Measurements from ENCODE around the gene OSBPL5.
"Not testable (repeated sequence)": the region's sequence is repeated elsewhere in the genome, so short reads cannot be mapped to it uniquely, and the experiment has no call there.

Gene OSBPL5

DNA sequence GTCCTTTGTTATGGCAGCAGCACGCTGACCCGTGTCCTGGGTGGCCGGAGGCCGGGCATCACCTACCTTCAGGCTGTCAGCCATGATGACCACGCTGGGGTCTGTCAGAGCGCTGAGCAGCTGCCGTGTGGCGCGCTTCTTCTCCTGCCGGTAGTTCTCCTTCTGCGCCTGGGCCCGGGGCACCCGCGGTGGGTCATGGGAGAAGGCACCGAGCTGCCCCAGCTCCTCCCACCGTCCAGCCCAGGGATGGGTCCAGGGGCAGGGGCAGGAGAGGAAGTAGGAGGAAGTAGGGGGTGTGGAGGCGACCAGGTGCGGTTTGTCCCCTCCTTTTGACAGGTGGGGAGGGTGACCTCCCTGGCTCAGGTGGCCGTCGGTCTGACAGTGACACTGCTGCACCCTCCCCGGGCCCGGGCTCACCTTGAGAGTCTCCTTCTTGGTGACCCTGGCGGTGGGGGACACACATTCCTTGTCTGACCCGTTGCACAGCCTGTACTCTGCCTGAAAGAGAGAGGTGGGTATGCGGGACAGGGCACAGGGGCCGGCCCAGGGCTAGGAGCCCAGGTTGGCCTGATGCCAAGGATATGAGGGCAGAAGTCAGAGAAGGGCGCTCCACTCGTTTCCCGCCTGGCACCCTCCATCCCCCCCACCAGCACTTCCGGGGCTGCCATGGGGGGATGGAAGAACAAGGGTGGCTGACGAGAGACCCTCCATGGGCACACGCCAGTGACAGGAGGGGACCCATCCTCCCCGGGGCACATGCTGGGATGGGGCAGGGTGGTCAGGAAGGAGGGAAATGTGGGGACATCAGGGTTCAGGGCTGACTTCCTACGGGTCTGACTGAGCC, 43.0 kb downstream of the OSBPL5 start:
- no peak for DNase-seq (ENCODE audit: low read depth in 2 of 2)

DNA sequence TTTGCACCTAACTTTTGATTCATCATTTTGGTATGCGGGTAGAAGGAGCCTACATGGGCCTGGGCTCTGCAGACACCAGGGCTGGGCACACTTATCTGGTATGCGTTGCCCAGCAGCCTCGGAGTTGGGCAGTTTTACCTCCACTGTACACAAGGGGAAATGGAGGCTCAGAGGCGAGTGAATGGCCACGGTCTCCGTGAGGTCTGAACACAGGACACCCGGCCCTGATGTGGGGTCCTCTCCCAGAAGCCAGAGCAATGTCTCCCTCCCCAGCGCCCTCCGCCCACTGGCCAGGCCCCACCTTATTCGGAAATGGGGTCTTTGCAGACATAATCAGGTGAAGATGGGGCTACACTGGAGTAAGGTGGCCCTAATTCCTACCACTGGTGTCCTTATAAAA, 43.7 kb downstream of the OSBPL5 start:
- DNase-seq (ENCODE audit: low read depth in 2 of 2), result no peak

DNA sequence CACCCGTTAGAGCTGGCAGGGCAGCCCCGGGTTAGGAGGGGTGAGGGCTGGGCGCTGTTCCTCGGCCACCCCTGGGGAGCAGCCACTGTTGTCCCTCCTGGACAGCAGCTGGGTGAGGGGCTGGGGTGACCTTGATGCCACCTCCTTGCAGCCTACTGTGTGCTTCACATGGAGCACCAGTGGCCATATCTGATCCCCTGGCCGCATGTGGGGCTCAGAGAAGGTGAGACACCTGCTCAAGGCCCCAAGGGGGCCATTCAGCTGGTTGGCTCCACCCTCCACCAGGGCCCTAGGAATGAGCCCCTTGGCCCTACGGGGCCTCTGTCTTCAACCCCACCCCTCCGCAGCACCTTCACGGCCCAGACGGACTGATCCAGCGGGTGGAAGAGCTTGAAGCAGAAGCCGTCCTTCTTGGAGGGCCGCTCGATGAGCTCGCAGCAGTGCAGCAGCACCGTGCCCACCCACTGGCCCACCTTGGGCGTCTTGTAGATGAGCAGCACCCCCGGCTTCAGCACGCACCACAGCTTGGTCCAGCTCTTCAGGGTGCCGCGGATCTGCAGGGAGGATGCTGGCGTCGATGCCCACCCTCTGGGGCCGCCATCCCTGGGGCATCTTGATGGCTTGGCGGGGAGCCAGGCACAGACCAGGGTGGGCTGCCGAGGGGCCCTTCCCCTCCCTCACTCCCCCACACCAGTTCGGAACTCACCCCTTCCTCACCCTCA, 44.9 kb downstream of the OSBPL5 start:
- DNase-seq (ENCODE audit: low read depth in 2 of 2), result no peak

DNA sequence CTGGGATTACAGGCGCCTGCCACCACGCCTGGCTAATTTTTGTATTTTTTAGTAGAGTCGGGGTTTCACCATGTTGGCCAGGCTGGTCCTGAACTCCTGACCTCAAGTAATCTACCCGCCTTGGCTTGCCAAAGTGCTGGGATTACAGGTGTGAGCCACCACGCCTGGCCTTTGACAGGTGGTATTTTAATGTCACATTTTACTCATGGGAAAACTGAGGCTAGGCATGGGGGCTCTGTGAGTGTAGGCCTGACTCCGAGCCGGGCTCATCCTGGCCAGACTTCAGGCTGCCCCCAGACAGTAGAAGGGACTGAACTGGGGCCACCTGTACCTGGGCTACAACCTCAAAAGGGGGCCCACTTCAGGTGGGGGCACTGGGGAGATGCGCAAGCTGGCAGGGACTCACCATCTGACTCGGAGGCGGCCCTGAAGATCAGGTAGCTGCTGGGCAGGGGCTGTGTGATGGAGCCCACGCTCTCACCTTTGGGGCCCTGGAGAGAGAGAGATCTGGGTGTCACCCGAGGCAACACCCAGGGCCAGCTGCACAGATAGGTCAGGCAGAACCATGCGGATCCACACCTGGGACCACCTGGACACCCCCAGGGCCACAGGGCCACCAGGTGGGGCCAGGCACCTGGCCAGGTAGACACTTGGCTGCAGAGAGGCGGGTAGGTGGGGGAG, 45.8 kb downstream of the OSBPL5 start:
- no peak for DNase-seq (ENCODE audit: low read depth in 2 of 2)

DNA sequence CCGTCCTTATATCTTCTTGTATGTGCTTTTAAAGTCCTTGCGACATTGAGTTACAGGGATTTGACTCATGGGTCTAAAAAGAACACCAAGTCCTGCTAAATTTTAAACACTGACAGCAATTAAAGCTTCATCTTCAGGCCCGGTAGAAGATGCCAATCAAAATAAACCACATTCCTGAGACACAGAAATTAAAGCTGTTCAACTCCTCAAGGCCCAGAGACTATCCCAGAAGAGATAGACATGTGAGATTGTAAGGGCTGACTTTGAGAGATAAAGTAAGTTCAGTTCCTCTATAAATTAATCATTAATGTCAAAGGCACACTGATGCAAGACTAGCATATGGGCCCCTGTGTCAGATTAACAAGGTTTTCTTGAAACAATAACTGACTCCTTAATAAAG, 49.8 kb downstream of the OSBPL5 start:
- DNase-seq (ENCODE audit: low read depth in 2 of 2), result no peak

DNA sequence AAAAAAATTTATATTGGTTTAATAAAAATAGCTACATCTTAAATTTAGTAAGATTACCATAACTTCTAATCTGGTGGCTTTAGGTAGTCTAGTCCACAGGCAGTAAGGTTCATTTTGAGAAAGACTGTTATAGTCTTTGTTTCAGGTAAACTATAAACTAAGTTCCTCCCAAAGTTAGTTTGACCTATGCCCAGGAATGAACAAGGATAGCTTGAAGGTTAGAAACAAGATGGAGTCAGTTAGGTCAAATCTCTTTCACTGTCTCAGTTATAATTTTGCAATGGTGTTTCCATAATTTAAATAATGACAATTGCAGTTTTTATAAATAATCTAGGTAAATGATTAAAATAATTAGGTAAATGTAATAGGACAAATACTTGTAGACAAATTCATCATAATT, 51.4 kb downstream of the OSBPL5 start:
- DNase-seq (ENCODE audit: low read depth in 2 of 2), result not testable (repeated sequence)

DNA sequence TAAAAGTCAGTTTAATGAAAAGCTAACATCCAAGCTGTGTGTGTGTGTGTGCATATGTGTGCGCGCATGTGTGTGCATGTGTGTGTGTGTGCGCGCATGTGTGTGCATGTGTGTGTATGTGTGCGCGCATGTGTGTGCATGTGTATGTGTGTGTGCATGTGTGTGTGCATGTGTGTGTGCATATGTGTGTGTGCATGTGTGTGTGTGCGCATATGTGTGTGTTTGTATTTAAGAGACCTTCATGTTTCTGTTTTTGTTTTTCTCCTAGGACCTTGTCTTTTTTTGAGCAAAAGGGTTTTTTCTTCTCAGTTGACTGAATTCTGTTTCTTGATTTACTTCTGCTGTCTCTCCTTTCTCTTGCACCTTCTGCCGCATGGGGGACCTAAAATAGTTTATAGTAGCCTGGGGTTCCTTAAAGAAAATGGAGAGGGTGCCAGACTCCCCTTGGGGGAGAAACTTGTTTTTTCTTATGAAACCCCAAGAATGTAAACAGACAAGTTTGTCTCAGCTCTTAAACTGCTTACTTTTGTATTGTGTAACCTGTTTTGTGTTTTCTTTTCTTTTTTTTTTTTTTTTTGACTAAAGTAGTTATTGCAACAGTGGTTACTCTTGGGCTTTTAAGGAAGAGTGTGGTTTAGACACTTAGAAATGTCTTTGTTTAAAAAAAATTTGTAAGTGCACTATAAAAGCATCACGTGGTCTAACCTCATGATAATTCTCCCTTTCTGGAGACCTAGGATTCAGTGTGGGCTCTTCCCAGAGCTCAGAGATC, 53.0 kb downstream of the OSBPL5 start:
- no peak for DNase-seq (ENCODE audit: low read depth in 2 of 2)

DNA sequence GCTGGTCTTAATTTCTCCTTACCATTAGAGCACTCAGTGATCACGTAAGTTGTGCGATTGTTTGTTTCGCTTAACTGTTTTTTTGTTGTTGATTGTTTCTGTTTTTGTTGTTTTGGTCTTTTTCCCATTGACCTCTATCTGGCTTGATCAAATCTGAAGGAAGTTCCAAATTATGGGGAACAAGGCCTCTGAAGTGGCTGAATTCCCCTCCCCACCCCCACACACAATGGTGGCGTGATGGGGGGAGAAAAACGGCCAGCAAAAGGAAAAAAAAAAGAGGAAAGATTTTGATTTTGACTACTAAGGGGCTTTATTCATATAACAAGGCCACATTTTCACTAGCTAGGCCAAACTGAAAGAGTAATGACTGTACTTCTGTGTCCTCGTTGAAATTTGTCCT, 53.6 kb downstream of the OSBPL5 start:
- no peak for DNase-seq (ENCODE audit: low read depth in 2 of 2)

DNA sequence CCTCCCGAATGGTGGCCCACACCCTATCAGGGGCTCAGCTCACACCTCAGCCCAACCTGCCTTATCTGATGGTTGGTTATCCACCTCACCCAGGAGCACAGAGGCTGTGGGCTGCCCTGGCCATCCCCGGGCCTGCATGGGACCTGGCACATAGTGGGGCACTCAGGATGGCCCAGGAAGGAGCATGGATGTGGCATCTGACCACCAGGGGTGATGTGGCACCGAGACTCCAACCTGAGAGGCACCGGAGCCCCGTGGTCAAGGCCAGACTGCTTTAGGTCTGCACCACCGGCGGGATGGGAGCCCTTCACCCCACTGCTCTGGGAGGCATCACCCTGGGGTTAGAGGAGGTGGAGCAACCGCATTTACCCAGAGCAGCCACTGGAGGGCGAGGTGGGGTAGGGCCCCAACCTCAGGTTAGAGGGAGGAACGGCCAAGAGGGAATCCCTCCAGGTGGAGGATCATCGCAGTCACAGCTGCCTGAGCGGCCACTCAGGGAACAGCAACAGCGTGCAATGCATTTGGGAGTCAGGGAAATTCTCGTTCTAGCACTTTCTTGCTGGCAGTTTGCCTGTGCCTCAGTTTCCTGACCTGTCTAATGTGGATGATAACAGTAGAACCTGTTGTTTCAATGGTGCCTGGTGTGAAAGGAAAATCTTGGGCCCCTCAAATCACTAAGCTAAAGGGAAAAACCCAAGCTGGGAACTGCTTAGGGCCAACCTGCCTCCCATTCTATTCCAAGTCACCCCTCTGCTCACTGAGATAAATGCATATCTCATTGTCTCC, 55.0 kb downstream of the OSBPL5 start:
- DNase-seq (ENCODE audit: low read depth in 2 of 2), result no peak

DNA sequence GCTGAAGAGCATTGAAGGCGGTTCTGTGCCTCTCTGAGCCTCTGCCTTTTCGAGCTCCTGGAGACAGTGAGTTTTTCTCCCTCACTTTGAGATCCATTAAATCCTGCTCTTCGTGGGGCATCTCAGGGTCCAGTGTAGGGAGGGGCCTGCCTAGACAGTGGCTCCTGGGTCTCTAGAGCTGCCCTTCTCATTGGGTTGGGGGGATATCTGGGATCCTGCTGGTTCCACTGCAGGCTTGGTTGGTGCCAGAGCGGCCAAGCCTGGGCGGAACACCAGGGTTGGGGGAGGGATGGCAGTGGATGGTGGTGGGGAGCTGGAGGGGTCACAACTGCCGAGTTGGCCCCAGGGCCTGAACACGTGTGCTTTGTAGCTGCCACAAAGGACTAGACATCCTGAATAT, 55.7 kb downstream of the OSBPL5 start:
- no peak for DNase-seq (ENCODE audit: low read depth in 2 of 2)

DNA sequence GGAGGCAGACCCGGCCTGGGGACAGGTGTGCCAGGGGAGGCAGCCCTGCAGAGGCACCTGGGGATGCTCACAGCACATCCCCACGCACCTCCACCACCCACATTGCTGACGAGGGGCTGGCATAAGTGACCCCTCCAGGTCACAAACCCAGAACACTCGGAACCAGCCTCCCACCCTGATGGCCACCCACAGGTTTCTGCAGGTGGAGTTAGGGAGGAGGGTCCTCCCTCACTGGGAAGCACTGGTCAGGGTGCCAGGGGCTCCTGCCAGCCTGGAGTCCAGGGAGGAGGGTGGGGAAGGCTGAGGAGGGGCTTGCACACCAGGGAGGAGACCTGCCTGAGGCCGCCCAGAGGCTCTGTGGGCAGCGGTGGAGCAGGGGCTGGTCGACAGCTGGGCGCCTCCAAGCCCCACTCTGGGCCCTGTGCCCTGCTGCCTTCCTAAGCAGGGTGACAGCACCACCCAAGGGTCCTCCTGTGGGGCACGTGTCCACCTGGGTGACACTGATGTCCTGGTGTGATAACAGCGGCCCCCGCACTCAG, 56.9 kb downstream of the OSBPL5 start:
- DNase-seq (ENCODE audit: low read depth in 2 of 2), result no peak

DNA sequence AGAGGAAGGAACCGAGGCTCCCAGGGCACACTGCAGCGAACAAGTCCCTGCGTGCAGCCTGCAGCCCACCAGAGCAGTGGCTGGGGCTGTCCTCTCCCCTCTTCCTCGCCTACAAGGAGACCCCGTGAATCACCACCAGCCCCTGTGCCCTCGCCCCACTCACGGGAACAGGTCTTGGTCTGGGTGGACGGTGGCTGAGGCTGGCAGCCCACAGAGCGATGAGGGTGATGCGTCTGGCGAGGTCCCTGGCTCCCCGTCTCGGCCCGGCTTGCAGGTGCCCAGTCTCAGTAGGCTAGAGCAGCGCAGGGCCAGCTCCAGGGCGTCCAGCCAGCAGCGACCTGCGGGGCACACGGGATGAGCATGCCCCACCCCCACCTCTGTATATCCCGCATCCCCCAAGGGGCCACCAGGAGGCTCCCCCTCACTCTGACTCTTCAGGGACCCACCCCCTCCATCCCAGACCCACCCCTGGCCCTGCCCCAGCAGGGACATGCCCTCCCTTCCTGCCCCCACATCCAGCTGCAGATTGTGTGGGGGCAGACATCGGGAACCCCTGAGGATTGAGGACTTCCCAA, 57.4 kb downstream of the OSBPL5 start:
- DNase-seq (ENCODE audit: low read depth in 2 of 2), result no peak

DNA sequence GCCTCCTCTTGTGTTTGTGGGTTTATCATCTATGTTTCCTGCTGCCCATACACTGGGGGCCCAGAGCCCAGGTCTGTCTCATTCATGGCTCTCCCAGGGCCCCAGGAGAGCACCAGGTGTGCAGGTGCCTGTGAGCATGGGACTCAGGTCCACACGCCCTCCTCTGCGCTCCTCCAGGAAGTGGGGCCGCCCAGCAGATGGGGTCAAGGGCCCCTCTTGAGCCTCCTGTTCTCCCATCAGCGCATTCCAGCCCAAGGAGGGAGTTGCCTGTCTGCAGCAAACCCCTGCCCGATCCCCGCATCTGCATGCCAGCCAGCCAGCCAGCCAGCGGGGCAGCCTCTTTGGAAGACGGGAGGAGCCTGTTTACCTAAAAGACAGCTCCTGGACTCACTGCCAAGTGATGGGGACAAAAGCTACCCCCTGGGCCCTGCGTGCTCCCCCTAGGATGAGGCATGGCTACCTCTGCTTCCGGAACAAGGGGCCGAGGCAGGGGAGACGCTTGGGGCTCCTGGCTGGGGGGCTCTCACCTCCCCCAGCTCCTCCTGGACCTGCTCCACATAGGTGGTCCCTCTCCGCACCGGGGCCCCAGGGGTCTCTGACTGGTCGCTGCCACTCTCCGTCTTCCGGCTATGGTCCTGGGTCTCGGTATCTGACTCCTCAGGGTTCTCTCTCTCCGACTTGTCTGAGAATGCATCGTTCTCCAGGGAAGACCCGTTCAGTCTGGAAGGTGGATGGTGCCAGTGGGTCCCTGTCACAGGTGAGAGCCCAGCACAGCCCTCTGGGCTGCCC, 58.2 kb downstream of the OSBPL5 start:
- DNase-seq (ENCODE audit: low read depth in 2 of 2), result no peak

DNA sequence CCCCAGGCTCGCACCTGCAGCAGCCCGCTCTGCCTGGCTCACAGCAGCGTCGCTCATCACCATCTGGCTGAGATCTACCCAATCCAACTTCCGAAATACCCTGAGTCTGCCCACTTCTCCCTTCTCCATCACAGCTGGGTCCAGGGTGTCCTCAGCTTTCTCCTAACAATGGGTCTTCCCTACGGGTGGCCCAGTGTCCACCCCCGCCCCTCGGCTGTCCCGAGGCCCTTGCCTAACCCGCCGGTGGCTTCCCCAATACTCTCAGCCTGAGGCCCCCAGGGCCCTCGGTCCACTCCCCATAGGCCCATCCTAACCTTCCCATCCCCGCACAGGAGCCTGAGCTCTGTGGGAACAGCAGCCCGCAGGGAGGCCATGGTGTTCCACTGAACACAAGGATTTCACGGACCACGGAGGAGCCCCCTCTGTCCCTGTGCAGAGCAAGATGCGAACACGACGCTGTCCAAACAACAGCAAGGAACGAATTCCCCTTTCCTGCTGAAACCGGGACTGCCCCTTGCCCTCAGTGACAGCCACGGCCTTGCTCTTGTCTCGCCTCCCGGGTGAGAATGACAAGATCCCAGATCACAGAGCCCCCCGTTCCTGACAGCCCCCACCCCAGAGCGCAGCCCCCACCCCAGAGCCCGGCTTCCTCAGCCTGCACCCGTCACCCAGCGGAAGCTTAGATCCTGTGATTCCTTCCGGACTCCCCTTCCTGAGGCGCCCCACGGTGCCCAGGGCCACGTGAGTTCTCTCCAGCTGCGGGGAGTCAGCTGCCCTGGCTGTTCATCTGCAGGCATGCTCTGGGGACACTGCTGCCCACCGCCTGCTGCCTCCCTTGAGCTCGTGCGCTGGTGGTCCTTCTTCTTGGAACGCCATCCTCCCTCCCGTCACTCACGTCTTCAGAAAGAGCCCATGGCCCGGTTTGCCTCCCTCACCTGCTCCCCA, 59.0 kb downstream of the OSBPL5 start:
- no peak for DNase-seq (ENCODE audit: low read depth in 2 of 2)

DNA sequence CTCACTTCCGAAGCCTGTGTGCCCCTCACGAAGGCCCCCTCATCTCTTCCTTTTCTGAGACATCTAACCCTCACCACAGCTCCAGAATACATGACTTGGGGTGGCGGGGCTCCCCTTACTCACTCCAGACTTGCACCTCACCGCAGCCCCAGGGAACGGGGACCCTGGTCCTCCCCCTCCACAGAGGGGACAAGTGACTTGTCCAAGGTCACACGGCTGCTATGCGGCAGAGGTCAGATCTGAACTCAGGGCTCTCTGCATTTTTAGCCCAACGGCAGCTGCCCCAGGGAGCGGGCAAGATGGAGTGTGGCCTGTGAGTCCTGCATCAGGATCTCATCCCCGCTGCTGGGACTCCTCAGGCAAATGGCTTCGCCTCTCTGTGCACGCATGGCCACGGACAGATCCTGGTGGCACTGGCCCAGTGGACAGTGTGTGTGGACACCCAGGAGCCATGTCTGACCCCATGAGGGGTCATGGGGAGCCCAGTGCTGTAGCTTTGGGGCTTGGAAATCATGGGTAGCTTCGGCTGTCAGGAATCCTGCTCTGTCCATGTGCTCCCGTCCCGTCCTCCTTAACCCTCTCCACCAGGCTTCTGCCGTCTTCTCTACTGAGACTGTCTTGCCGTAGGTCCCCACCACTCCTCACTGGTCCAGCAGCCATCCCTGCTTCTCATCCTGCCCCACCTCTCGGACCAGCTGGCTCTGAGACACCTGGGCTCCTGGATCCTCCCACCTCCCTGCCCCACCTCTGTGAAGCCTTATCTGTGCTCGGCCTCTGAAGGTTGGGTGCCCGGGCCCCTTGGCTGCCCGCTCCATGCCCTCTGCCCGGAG, 59.9 kb downstream of the OSBPL5 start:
- no peak for DNase-seq (ENCODE audit: low read depth in 2 of 2)

DNA sequence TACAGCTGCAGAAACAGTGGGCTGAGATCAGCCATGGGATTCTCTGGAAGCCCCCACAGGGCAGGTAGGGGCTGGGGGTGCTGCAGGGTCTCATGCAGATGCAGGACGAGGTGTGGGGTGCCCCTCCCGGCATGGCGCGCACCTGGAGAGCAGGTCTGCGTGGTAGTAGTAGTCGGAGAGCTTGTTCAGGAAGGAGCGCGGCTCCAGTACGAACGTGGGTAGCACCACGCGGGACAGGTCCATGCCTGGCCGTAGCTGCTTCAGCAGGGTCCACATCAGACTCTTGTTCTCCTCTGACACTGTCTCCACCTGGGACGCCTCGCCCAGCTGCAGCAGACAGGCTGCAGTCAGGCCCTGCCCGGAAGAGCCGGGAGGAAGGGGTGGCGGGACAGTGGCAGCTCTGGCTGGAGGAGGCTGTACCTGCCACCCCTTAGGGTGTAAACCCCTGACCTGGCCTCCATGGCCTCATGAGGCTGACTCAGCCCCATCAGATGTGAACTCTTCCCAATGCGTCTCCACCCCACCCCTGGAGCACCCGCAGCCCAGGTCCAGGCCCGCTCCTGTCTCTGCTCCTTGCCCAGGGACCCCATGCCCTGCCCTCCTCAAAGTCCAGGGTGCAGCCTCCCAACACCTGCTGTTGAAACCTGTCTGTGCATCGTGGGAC, 60.9 kb downstream of the OSBPL5 start:
- DNase-seq (ENCODE audit: low read depth in 2 of 2), result no peak

DNA sequence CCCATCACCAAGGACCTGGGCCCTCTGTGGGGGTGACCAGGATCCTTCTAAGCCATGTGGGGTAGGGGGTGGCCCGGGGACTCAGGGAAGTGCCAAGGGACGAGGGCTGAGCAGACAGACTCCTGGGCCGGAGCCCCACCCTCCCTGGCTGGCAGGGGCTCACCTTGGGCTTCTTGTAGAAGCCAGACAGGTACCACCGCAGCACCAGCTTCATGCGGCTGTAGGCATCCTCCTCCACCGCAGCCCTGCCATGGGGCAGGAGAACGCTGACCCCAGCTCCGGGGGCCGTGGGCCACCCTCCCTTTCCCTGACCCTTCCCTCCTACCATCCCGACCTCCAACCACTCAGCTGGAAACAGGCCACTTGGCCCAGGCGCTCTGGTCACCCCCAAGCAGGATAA, 62.0 kb downstream of the OSBPL5 start:
- DNase-seq (ENCODE audit: low read depth in 2 of 2), result no peak

All from fibroblast of skin of left quadriceps (primary cell).